ENCODE measurements around the gene SLC52A3. TPM values are rescaled to one million over a fixed set of nuclear protein-coding genes. Genes with fewer than 3 reads are reported as not detected.

Gene SLC52A3
- not detected in 2 replicates for total RNA-seq

GRCh38 chr20:768426-768978 lies at the start of gene SLC52A3:
TSS of gene SLC52A3 (minus strand) at chr20:768500. CDS start at chr20:765774, 2,726 bp downstream.

Other genes with a start within 250 kb of the SLC52A3 start
- gene CSNK2A1, start 224.7 kb downstream of the SLC52A3 start, total RNA-seq = 75.8 and 93.0 TPM in 2 replicates
- not detected in 2 replicates for gene TCF15, start 158.2 kb downstream of the SLC52A3 start, total RNA-seq
- gene SRXN1, start 115.3 kb downstream of the SLC52A3 start, total RNA-seq = 51.6 and 86.8 TPM in 2 replicates
- gene SCRT2, start 92.7 kb downstream of the SLC52A3 start, total RNA-seq = not detected in 2 replicates
- 1.4 and 1.8 TPM in 2 replicates for gene FAM110A, start 65.2 kb upstream of the SLC52A3 start, total RNA-seq
- not detected in 2 replicates for gene ANGPT4, start 147.8 kb upstream of the SLC52A3 start, total RNA-seq
- gene RSPO4, start 233.8 kb upstream of the SLC52A3 start, total RNA-seq = not detected in 2 replicates